ENCODE data around the gene VLDLR.

DNA sequence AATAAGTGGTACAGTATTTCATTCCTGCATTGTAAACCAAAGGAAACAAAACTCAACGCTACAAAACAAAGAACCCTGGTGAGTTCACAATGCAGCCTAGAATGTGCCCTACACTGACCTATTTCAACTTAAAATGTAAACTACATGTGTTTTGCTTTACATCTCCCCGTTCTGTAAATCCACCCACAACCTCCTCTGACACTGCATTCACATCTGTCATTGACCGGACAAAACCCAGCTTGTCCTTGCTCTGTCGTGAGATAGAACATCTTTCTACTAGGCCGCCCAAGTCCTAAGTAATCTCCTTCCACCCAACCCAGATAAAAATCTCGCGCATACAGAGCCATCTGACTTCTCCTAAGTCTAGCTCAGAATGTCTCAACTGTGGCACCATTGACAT, 6.1 kb upstream of the VLDLR start:
- TF ChIP-seq, protein P1, sequence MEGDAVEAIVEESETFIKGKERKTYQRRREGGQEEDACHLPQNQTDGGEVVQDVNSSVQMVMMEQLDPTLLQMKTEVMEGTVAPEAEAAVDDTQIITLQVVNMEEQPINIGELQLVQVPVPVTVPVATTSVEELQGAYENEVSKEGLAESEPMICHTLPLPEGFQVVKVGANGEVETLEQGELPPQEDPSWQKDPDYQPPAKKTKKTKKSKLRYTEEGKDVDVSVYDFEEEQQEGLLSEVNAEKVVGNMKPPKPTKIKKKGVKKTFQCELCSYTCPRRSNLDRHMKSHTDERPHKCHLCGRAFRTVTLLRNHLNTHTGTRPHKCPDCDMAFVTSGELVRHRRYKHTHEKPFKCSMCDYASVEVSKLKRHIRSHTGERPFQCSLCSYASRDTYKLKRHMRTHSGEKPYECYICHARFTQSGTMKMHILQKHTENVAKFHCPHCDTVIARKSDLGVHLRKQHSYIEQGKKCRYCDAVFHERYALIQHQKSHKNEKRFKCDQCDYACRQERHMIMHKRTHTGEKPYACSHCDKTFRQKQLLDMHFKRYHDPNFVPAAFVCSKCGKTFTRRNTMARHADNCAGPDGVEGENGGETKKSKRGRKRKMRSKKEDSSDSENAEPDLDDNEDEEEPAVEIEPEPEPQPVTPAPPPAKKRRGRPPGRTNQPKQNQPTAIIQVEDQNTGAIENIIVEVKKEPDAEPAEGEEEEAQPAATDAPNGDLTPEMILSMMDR (IDR thresholded peaks at IDR 0.05) = no peak
- TF ChIP-seq ZFX (IDR thresholded peaks at IDR 0.05; ENCODE audit: borderline replicate concordance) = no peak
